ENCODE results near the gene TXLNA.
"Not testable (repeated sequence)": the region's sequence is repeated elsewhere in the genome, so short reads cannot be mapped to it uniquely, and the experiment has no call there.

The TXLNA gene

GRCh38 chr1:32179443-32180185, at the start of gene TXLNA:
TSS of gene TXLNA (plus strand) at chr1:32179675. CDS start at chr1:32180346, 671 bp downstream.
- Histone ChIP-seq H3K4me1 (ENCODE audit: control insufficient read depth in 1 of 2, insufficient read depth in 2 of 2, low read length in 2 of 2) (peaks cover 20 to 31% of the 10 kb centered on the region in 2 donors), H3K9me3 (ENCODE audit: control insufficient read depth in 1 of 2, low read length in 2 of 2) (no peaks in the 10 kb centered on the region), H3K27me3 (ENCODE audit: low read depth, low read length) (no peaks in the 10 kb centered on the region), H3K4me3 (ENCODE audit: low read depth in 1 of 2, low read length in 2 of 2) (peak within 1 kb of the TSS; percentile 79 to 82), H3K27ac (ENCODE audit: low read length) (peak within 1 kb of the TSS; percentile 93), H3K36me3 (ENCODE audit: control insufficient read depth in 1 of 2, insufficient read depth in 2 of 2, low read length in 2 of 2) (peaks cover 14 to 19% of the 10 kb centered on the region in 2 donors)

DNA sequence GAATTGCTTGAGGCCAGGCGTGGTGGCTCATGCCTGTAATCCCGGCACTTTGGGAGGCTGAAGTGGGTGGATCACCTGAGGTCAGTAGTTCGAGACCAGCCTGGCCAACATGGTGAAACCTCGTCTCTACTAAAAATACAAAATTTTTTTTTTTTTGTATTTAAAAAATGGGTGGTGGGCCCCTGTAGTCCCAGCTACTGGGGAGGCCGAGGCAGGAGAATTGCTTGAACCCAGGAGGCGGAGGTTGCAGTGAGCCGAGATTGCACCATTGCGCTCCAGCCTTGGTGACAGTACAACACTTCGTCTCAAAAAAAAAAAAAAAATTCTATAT, 45.6 kb upstream of the TXLNA start:
- not testable (repeated sequence) for H3K4me1 ChIP-seq (ENCODE audit: control insufficient read depth in 1 of 2, insufficient read depth in 2 of 2, low read length in 2 of 2); H3K27ac ChIP-seq (ENCODE audit: low read length)

GRCh38 chr1:32137111-32137510, 42.4 kb upstream of the TXLNA start:
- no peaks in the 10 kb centered on the region for H3K9me3 ChIP-seq (ENCODE audit: control insufficient read depth in 1 of 2, low read length in 2 of 2)
- H3K36me3 ChIP-seq (ENCODE audit: control insufficient read depth in 1 of 2, insufficient read depth in 2 of 2, low read length in 2 of 2) = no peaks in the 10 kb centered on the region
- H3K4me1 ChIP-seq (ENCODE audit: control insufficient read depth in 1 of 2, insufficient read depth in 2 of 2, low read length in 2 of 2) = peaks cover 3 to 9% of the 10 kb centered on the region in 2 donors
- H3K4me3 ChIP-seq (ENCODE audit: low read depth in 1 of 2, low read length in 2 of 2) = no peak overlapping the region
- H3K27ac ChIP-seq (ENCODE audit: low read length) = no peak overlapping the region
- no peaks in the 10 kb centered on the region for H3K27me3 ChIP-seq (ENCODE audit: low read depth, low read length)

More for the DNA sequence above, 45.6 kb upstream of the TXLNA start:
- not testable (repeated sequence) for H3K27me3 ChIP-seq (ENCODE audit: low read depth, low read length); H3K4me3 ChIP-seq (ENCODE audit: low read depth in 1 of 2, low read length in 2 of 2); H3K36me3 ChIP-seq (ENCODE audit: control insufficient read depth in 1 of 2, insufficient read depth in 2 of 2, low read length in 2 of 2); H3K9me3 ChIP-seq (ENCODE audit: control insufficient read depth in 1 of 2, low read length in 2 of 2)

DNA sequence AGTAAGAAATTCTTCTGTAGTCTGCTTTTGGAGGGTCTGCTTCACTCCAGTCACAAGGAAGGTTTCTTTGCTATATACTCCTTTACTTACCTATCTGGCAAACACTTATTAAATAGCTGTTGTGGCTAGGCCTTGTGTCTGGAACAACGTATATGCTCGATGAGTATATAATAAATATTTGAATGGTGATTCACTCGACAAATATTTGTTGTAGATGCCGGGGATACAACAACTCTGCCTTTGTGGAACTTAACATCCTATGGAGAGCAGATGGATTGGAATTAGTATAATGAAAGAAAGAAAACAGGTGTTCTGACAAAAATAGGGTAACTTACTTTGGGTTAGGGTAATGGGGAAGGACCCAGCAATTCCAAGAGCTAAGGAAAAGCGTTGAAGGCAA, 40.5 kb upstream of the TXLNA start:
- Histone ChIP-seq H3K4me3 (ENCODE audit: low read depth in 1 of 2, low read length in 2 of 2) (no peak overlapping the region), H3K27ac (ENCODE audit: low read length) (no peak overlapping the region), H3K27me3 (ENCODE audit: low read depth, low read length) (no peaks in the 10 kb centered on the region), H3K9me3 (ENCODE audit: control insufficient read depth in 1 of 2, low read length in 2 of 2) (no peaks in the 10 kb centered on the region), H3K36me3 (ENCODE audit: control insufficient read depth in 1 of 2, insufficient read depth in 2 of 2, low read length in 2 of 2) (no peaks in the 10 kb centered on the region), H3K4me1 (ENCODE audit: control insufficient read depth in 1 of 2, insufficient read depth in 2 of 2, low read length in 2 of 2) (peaks cover 3 to 23% of the 10 kb centered on the region in 2 donors)

- Histone ChIP-seq H3K4me3 (ENCODE audit: low read depth in 1 of 2, low read length in 2 of 2) (no peak overlapping the region), H3K27ac (ENCODE audit: low read length) (peak overlapping the region; percentile 17), H3K9me3 (ENCODE audit: control insufficient read depth in 1 of 2, low read length in 2 of 2) (no peaks in the 10 kb centered on the region), H3K36me3 (ENCODE audit: control insufficient read depth in 1 of 2, insufficient read depth in 2 of 2, low read length in 2 of 2) (no peaks in the 10 kb centered on the region), H3K27me3 (ENCODE audit: low read depth, low read length) (no peaks in the 10 kb centered on the region), H3K4me1 (ENCODE audit: control insufficient read depth in 1 of 2, insufficient read depth in 2 of 2, low read length in 2 of 2) (peaks cover 3 to 23% of the 10 kb centered on the region in 2 donors)
These were observed 36.8 kb upstream of the TXLNA start for GRCh38 chr1:32142446-32143301.

DNA sequence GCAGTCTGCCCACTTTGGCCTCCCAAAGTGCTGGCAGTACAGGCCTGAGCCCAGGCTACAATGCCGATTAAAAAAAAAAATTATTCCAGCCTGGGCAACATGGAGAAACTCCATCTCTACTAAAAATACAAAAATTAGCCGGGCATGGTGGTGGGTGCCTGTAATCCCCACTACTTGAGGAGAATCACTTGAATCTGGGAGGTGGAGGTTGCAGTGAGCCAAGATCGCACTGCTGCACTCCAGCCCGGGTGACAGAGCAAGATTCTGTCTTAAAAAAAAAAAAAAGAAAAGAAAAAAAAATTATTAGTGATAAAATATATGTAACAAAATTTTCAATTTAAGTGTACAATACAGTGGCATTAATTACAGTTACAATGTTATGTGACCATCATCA, 36.2 kb upstream of the TXLNA start:
- peaks cover 3 to 23% of the 10 kb centered on the region in 2 donors for H3K4me1 ChIP-seq (ENCODE audit: control insufficient read depth in 1 of 2, insufficient read depth in 2 of 2, low read length in 2 of 2)
- not testable (repeated sequence) for H3K4me3 ChIP-seq (ENCODE audit: low read depth in 1 of 2, low read length in 2 of 2); H3K27ac ChIP-seq (ENCODE audit: low read length); H3K9me3 ChIP-seq (ENCODE audit: control insufficient read depth in 1 of 2, low read length in 2 of 2); H3K27me3 ChIP-seq (ENCODE audit: low read depth, low read length); H3K36me3 ChIP-seq (ENCODE audit: control insufficient read depth in 1 of 2, insufficient read depth in 2 of 2, low read length in 2 of 2)

GRCh38 chr1:32144033-32144432, 35.4 kb upstream of the TXLNA start:
- Histone ChIP-seq H3K9me3 (ENCODE audit: control insufficient read depth in 1 of 2, low read length in 2 of 2) (no peaks in the 10 kb centered on the region), H3K27ac (ENCODE audit: low read length) (no peak overlapping the region), H3K36me3 (ENCODE audit: control insufficient read depth in 1 of 2, insufficient read depth in 2 of 2, low read length in 2 of 2) (peaks cover 0 to 6% of the 10 kb centered on the region in 2 donors), H3K27me3 (ENCODE audit: low read depth, low read length) (no peaks in the 10 kb centered on the region), H3K4me1 (ENCODE audit: control insufficient read depth in 1 of 2, insufficient read depth in 2 of 2, low read length in 2 of 2) (peaks cover 3 to 21% of the 10 kb centered on the region in 2 donors), H3K4me3 (ENCODE audit: low read depth in 1 of 2, low read length in 2 of 2) (no peak overlapping the region)

GRCh38 chr1:32147799-32148198, 31.7 kb upstream of the TXLNA start:
- H3K4me1 ChIP-seq (ENCODE audit: control insufficient read depth in 1 of 2, insufficient read depth in 2 of 2, low read length in 2 of 2) = peaks cover 0 to 20% of the 10 kb centered on the region in 2 donors
- H3K27ac ChIP-seq (ENCODE audit: low read length); H3K9me3 ChIP-seq (ENCODE audit: control insufficient read depth in 1 of 2, low read length in 2 of 2); H3K4me3 ChIP-seq (ENCODE audit: low read depth in 1 of 2, low read length in 2 of 2); H3K36me3 ChIP-seq (ENCODE audit: control insufficient read depth in 1 of 2, insufficient read depth in 2 of 2, low read length in 2 of 2); H3K27me3 ChIP-seq (ENCODE audit: low read depth, low read length): not testable (repeated sequence)

GRCh38 chr1:32150847-32151246, 28.6 kb upstream of the TXLNA start:
- peaks cover 0 to 12% of the 10 kb centered on the region in 2 donors for H3K4me1 ChIP-seq (ENCODE audit: control insufficient read depth in 1 of 2, insufficient read depth in 2 of 2, low read length in 2 of 2)
- H3K4me3 ChIP-seq (ENCODE audit: low read depth in 1 of 2, low read length in 2 of 2) = no peak overlapping the region
- H3K27me3 ChIP-seq (ENCODE audit: low read depth, low read length) = no peaks in the 10 kb centered on the region
- H3K36me3 ChIP-seq (ENCODE audit: control insufficient read depth in 1 of 2, insufficient read depth in 2 of 2, low read length in 2 of 2) = peaks cover 0 to 10% of the 10 kb centered on the region in 2 donors
- no peak overlapping the region for H3K27ac ChIP-seq (ENCODE audit: low read length)
- H3K9me3 ChIP-seq (ENCODE audit: control insufficient read depth in 1 of 2, low read length in 2 of 2) = no peaks in the 10 kb centered on the region

- Histone ChIP-seq H3K27me3 (ENCODE audit: low read depth, low read length) (no peaks in the 10 kb centered on the region), H3K36me3 (ENCODE audit: control insufficient read depth in 1 of 2, insufficient read depth in 2 of 2, low read length in 2 of 2) (peaks cover 4 to 15% of the 10 kb centered on the region in 2 donors), H3K4me3 (ENCODE audit: low read depth in 1 of 2, low read length in 2 of 2) (no peak overlapping the region), H3K9me3 (ENCODE audit: control insufficient read depth in 1 of 2, low read length in 2 of 2) (no peaks in the 10 kb centered on the region), H3K27ac (ENCODE audit: low read length) (no peak overlapping the region), H3K4me1 (ENCODE audit: control insufficient read depth in 1 of 2, insufficient read depth in 2 of 2, low read length in 2 of 2) (peaks cover 0 to 12% of the 10 kb centered on the region in 2 donors)
These were observed 28.1 kb upstream of the TXLNA start for GRCh38 chr1:32151319-32151787.

GRCh38 chr1:32159189-32159588, 20.3 kb upstream of the TXLNA start:
- Histone ChIP-seq H3K9me3 (ENCODE audit: control insufficient read depth in 1 of 2, low read length in 2 of 2) (no peaks in the 10 kb centered on the region), H3K36me3 (ENCODE audit: control insufficient read depth in 1 of 2, insufficient read depth in 2 of 2, low read length in 2 of 2) (peaks cover 72 to 81% of the 10 kb centered on the region in 2 donors), H3K4me3 (ENCODE audit: low read depth in 1 of 2, low read length in 2 of 2) (no peak overlapping the region), H3K4me1 (ENCODE audit: control insufficient read depth in 1 of 2, insufficient read depth in 2 of 2, low read length in 2 of 2) (no peaks in the 10 kb centered on the region), H3K27ac (ENCODE audit: low read length) (no peak overlapping the region), H3K27me3 (ENCODE audit: low read depth, low read length) (no peaks in the 10 kb centered on the region)

Data from muscle layer of duodenum (tissue), 2 donors.